HG03045 (cell line): ENCODE results near the gene ZNF322.

Experiments used
- ATAC-seq: cut with Tn5 transposase; IDR thresholded peaks from one replicate; pipeline ENCODE4 v1.9.1; 2021; ENCODE audit warnings: mild to moderate bottlenecking, moderate library complexity; ENCODE audit not compliant: unreplicated experiment

Gene ZNF322

GRCh38 chr6:26613689-26614683 lies 45.6 kb downstream of the ZNF322 start:
- no peak for ATAC-seq

- no peak for ATAC-seq
These were observed 46.3 kb downstream of the ZNF322 start for GRCh38 chr6:26613201-26613600.

DNA sequence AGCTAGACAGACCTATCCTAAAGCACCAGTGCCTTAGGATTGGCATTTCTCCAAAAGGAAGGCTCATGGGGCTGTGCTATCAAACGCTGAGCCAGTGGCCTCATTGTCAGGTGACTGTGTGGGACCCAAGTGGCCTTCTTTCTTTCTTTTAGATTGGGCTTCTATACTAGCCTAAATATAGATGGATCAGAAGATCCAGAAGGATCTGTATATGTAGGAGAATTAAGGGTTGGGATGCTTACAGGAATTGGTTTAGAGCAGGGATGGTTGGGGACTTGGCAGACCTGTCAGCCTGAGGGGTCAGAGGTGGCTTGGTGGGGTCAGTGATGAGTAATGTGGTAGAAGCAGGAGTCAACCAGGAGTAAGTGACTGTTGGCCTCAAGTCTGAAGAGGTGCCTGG lies 47.9 kb downstream of the ZNF322 start:
- no peak for ATAC-seq

DNA sequence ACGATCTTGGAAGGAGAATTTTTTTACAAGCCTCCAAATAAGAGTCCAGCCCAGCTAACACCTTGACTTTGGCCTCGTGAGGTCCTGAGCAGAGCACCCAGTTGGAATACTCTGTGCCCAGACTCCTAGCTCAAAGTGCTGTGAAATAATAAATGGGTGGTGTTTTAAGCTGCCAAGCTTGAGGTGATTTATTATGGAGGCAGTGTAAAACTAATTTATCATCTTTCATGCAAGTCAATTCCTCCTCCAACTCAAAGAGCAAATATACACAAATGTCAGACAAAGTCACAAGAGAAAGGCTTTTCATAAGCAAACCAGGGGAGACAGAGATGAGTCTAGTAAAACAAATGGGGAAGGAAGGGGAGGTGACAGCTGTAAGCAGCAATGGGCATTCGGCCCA lies 50.1 kb downstream of the ZNF322 start:
- no peak for ATAC-seq

DNA sequence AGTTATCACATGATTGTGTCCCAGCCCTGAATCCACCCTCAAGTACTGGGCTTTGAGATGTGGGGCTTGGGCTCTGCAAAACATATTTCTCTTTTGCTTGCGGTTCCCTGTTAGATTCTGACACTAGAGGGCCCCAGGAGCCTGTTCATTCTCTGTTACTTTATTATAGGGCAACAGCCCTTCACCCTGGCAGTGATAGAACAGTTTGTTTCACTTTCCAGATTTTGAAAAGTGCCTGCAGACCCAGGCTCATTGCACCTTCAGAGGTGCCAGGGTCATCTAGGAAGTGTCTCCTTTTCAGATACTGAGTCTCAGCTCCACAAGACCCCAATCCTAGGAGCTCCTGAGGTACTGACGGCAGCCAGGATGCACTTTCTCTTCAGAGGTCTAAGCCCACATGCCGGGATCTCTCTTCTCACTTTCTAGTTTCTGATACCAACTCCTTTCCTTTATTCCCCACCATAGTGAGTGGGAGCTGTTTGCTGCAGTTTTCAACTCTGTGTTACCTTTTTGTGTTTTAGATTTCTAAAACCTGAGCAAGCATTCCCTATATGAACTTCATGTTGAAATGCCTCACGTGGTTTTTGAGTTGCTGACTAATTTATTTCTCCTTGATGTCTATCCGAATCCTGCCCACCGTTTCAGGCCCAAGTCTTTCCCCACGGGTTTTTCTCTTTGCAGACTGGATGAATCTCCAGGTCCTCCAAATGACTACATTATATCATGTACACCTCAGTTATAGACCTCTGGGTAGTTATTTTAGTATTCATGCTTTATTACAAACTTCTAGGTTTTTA lies 51.9 kb downstream of the ZNF322 start:
- ATAC-seq = no peak

DNA sequence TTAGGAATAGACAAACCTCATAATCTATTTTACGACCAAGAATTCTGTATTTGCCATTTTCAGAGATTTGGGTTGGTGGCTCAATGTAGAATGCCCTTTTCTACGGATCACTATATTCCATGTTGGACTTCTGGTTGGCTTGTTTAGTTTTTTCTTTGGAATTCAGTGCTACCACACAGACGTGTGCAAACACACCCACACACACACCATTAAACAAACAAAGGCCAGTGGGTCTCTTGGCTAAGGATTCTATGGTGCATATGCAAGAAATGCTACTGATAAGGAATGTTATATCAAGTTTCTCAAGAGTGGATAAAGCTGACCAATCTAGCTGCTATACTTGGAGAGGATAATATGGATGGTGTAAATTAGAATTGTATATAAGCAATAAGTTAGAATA lies 54.7 kb downstream of the ZNF322 start:
- ATAC-seq = no peak

GRCh38 chr6:26604026-26604425 lies 55.5 kb downstream of the ZNF322 start:
- no peak for ATAC-seq

DNA sequence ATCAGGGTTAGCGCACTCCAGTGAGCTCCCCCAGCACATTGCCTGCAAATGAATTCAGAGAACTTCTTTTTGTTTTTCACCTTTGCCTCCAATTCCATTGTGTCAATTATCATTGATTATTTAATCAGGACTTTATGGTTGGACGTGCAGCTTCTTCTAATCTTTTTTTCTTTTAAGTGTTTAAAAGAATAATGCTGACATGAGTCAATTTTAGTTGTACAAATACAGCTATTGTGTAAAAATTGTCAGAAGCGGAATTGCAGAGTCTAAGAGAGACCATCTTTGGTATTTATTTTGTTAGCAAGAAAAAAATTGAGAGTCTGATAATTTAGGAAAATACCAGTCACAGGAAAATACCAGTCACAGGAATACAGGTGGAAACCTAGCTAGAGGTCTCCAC lies 57.3 kb downstream of the ZNF322 start:
- ATAC-seq = no peak

- no peak for ATAC-seq
These were observed 58.8 kb downstream of the ZNF322 start for GRCh38 chr6:26600759-26601158.

DNA sequence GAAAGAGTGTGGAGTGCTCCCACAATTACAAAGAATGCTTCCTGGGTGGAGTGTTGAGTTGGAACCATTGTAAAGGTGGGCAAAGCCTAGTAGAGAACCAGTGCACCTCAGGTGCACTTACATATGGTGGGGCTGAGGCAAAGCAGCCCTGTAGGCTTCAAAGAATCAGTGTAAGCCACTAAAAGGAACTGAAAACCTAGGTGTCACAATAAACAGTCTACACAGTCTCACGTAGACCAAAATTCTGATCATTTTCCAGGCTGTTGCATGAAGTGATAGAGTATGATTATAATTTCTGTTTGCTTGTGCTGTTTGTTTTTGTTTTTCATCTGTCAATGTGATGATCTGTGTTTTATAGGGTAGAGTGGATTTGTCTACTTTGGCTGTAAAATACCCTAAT lies 60.0 kb downstream of the ZNF322 start:
- no peak for ATAC-seq

- ATAC-seq = no peak
These were observed 60.4 kb downstream of the ZNF322 start for GRCh38 chr6:26599134-26599533.

GRCh38 chr6:26598267-26598666 lies 61.3 kb downstream of the ZNF322 start:
- ATAC-seq = no peak

DNA sequence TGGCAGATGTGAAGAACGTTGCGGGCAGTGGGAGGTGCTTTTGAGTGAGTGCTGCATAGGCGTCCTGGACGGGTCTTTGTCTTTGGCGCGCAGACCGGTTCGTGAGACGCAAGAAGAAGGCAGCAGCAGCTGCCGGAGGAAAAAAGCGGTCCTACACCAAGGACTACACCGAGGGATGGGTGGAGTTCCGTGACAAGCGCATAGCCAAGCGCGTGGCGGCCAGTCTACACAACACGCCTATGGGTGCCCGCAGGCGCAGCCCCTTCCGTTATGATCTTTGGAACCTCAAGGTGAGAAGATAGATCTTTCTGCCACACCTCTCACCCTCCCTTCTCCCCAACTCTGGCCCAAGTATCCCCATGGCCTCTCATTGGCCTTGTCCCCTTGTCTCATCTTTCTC lies 61.7 kb downstream of the ZNF322 start:
- no peak for ATAC-seq

- no peak for ATAC-seq
These were observed 62.2 kb downstream of the ZNF322 start for GRCh38 chr6:26597389-26597766.

DNA sequence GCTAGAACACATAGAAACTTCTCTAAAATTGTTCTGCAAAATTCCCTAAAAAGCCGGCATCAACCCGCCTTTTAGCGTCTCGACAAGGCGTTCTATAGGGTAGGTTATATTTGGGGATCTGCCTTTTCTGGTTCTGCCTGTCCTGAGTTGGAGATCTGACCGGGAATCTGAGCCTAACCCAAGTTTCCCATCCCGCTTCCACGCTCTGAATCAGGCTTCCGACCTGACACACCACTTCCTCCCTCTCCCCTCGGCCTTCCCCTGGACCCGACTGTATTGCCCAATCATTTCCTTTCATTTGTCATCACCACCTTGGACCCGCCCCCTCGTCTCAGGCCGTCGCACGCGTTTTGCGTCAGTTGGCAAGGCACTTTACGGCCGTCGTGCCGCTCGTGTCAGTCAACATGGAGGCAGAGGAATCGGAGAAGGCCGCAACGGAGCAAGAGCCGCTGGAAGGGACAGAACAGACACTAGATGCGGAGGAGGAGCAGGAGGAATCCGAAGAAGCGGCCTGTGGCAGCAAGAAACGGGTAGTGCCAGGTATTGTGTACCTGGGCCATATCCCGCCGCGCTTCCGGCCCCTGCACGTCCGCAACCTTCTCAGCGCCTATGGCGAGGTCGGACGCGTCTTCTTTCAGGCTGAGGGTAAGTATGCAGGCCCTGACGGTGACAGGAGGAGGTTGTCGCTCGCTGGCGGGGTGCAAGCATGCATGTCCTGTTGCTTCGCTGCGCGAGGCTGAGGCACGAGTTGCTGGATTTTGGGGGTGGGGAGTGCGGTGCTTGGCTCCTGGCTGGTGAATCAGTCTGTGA lies 62.8 kb downstream of the ZNF322 start, which contains the start of gene ABT1:
ABT1 (plus strand) TSS at position 375 of the 810 bp plus-strand sequence; CDS start at position 405, 30 bp downstream.
- peak; percentile 82 for ATAC-seq

DNA sequence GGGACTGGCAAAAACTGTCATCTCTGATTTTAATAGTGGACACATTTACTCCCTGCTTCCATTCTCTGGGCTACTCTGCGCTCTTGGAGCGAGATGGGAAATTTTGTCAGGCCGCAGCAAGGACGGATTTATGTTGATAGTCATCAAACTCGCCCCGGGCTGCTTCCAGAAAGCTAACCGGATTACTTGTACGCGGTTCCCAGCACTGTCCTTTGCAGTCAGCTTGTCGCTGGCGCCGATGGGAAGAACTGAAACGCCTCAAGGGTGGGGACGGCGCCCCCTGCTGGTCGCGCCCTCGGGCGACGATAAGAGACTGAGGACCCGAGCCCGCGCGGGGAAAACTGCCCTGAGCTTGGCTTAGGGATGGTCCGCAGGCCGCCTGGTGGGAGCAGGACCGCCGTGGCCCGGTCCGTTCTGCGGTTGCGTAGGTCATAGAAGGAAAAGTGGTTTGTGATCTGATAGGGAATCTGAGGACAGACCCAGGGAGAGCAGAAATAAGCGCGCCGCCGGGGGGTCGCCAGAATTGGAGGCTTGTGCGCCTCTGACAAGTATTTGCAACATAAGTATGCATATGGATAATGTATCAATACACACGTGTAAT lies 63.8 kb downstream of the ZNF322 start:
- peak; percentile 63 for ATAC-seq

DNA sequence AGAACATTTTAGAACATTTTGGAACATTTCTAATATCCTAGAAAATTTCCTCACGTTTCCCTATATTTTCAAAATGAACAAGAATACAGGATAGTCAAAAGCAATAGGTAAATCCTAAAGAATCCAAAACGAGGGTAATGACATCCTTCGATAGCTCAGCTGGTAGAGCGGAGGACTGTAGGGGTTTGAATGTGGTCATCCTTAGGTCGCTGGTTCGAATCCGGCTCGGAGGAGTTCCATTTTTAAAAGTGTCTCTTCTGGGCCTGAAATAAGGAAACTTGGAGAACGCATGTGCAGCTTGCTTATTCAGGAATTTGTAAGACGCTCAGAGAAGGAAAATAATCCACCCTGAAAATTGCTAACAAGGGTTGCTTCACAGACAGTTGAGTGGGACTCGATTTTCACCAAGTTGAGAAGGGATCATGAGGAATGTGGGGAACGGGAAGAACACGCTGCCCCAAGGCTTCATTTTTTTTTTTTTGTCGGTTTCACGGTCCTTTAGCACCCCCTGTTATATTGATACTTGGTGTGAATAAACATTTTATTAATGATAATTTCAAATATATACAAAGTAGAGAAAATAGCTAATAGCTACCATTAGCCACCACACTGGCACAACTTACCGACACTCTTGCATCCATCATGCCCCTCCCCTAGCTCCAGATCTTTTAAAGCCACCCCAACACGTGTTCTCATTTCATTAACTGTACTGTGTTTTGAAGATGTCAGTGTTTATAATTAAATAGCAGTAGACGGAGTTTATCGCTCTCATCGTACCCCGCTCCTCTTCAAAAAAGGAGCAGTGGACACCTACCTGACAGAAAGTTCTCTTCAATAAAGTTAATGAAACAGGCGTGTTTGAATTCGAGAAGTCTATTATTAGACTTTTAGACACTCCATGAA lies 64.6 kb downstream of the ZNF322 start:
- no peak for ATAC-seq

GRCh38 chr6:26594131-26594498 lies 65.4 kb downstream of the ZNF322 start:
- no peak for ATAC-seq

- ATAC-seq = no peak
These were observed 66.0 kb downstream of the ZNF322 start for GRCh38 chr6:26593278-26594130.
